SK-N-SH (cell line): ENCODE results near the gene SMPDL3B. TPM values are rescaled to one million over a fixed set of nuclear protein-coding genes. Genes with fewer than 3 reads are reported as not detected.

Source experiments
- CTCF ChIA-PET: fragments of 300-600, 350-600 bp; formaldehyde crosslinking; extraction: SDS; loops from one replicate; lab custom pipeline; 2021; lab: Yijun Ruan, JAX
- POLR2A ChIA-PET: fragments of 350-600 bp; sonication (Branson Sonifier 250); formaldehyde crosslinking; extraction: SDS; loops from one replicate; lab custom pipeline; 2020; ENCODE audit warnings: antibody characterized with exemption, inconsistent platforms; lab: Yijun Ruan, JAX
- DNase-seq: peaks from one replicate; pipeline ENCODE4 v3.0.0; 2012
- H2AFZ ChIP-seq: fragments of 200-600 bp; sonication (generic); 2 replicates; pipeline ENCODE4 v1.8.1; 2016; ENCODE audit warnings: antibody characterized with exemption, mild to moderate bottlenecking, low read depth
- H3F3A ChIP-seq: fragments of 200-600 bp; sonication (generic); replicated peaks from 2 replicates; pipeline ENCODE3; 2016; ENCODE audit warnings: antibody characterized with exemption, mild to moderate bottlenecking; ENCODE audit not compliant: insufficient read depth
- H3K27ac ChIP-seq, 2 experiments: fragments of 200-500 bp in 1 of 2; fragments of 200-600 bp in 1 of 2; sonication (Bioruptor generic) in 1 of 2; sonication (generic), shearing (Covaris generic) in 1 of 2; 2 replicates each; pipeline versions ENCODE4 v1.5.1 to v1.6.1; 2014 to 2016; ENCODE audit warnings: low read depth in 2 of 2, inconsistent platforms in 1 of 2, low read length in 1 of 2, mild to moderate bottlenecking in 1 of 2, mixed read lengths in 1 of 2
- H3K27me3 ChIP-seq: fragments of 200-600 bp; sonication (generic), shearing (Covaris generic); 2 replicates; pipeline ENCODE4 v1.6.1; 2016; ENCODE audit warnings: mixed run types; ENCODE audit not compliant: insufficient read depth
- H3K36me3 ChIP-seq, 2 experiments: fragments of 200-500 bp in 1 of 2; fragments of 200-600 bp in 1 of 2; sonication (Bioruptor generic) in 1 of 2; sonication (generic) in 1 of 2; replicated peaks in 1 of 2; 2 replicates each; pipeline versions ENCODE3 to v1.5.1; 2014 to 2016; ENCODE audit warnings: low read length in 1 of 2, mild to moderate bottlenecking in 1 of 2; ENCODE audit not compliant: insufficient read depth in 2 of 2, control insufficient read depth in 1 of 2
- H3K4me1 ChIP-seq, 2 experiments: fragments of 200-500 bp in 1 of 2; fragments of 200-600 bp in 1 of 2; sonication (Bioruptor generic) in 1 of 2; sonication (generic), shearing (Covaris generic) in 1 of 2; 2 replicates each; pipeline versions ENCODE4 v1.5.1 to v1.6.1; 2014 to 2016; ENCODE audit warnings: low read depth in 1 of 2, low read length in 1 of 2, mixed run types in 1 of 2; ENCODE audit not compliant: insufficient read depth in 2 of 2, control insufficient read depth in 1 of 2
- H3K4me2 ChIP-seq: fragments of 200-600 bp; sonication (generic), shearing (Covaris generic); 2 replicates; pipeline ENCODE4 v1.6.1; 2017; ENCODE audit warnings: mixed run types
- H3K4me3 ChIP-seq, 2 experiments: fragments of 200-500 bp in 1 of 2; fragments of 200-600 bp in 1 of 2; sonication (Bioruptor generic) in 1 of 2; sonication (generic), shearing (Covaris generic) in 1 of 2; 2 replicates each; pipeline versions ENCODE4 v1.5.1 to v1.8.1; 2014 to 2016; ENCODE audit warnings: low read depth in 2 of 2, inconsistent platforms in 1 of 2, low read length in 1 of 2, mild to moderate bottlenecking in 1 of 2, mixed read lengths in 1 of 2, moderate library complexity in 1 of 2
- H3K79me2 ChIP-seq: fragments of 200-600 bp; sonication (generic); 2 replicates; pipeline ENCODE4 v1.8.1; 2017; ENCODE audit warnings: mild to moderate bottlenecking; ENCODE audit not compliant: insufficient read depth
- H3K9ac ChIP-seq: fragments of 200-600 bp; sonication (generic); 2 replicates; pipeline ENCODE4 v1.6.1; 2017; ENCODE audit warnings: mixed run types
- H3K9me2 ChIP-seq: fragments of 200-600 bp; sonication (generic); 2 replicates; pipeline ENCODE4 v1.6.1; 2017; ENCODE audit warnings: mixed run types
- H3K9me3 ChIP-seq: fragments of 200-600 bp; sonication (generic); 2 replicates; pipeline ENCODE4 v1.6.1; 2017; ENCODE audit warnings: mixed run types, mild to moderate bottlenecking, moderate library complexity
- H4K20me1 ChIP-seq: fragments of 200-600 bp; sonication (generic); 2 replicates; pipeline ENCODE4 v1.6.1; 2017; ENCODE audit warnings: mild to moderate bottlenecking, mixed run types; ENCODE audit not compliant: insufficient read depth
- CTCF ChIP-seq: fragments of 200-600 bp; sonication (generic); IDR thresholded peaks from 2 replicates; pipeline ENCODE4 v1.6.1; 2017; ENCODE audit warnings: antibody characterized with exemption, mild to moderate bottlenecking, moderate library complexity
- FOXM1 ChIP-seq: IDR thresholded peaks from 2 replicates; pipeline ENCODE4 v1.4.0; 2012; ENCODE audit warnings: low read depth, mild to moderate bottlenecking
- GABPA ChIP-seq: IDR thresholded peaks from 2 replicates; pipeline ENCODE4 v1.4.0; 2012; ENCODE audit warnings: low read depth, mild to moderate bottlenecking
- MAX ChIP-seq: IDR thresholded peaks from 2 replicates; pipeline ENCODE4 v1.4.0; 2012; ENCODE audit warnings: low read depth
- MEF2A ChIP-seq: IDR thresholded peaks from 2 replicates; pipeline ENCODE4 v1.4.0; 2012; ENCODE audit warnings: low read depth, borderline replicate concordance
- RCOR1 ChIP-seq: fragments of 150-350 bp; IDR thresholded peaks from 2 replicates; pipeline ENCODE4 v1.6.1; 2017; ENCODE audit warnings: antibody characterized with exemption, low read length
- RFX5 ChIP-seq: IDR thresholded peaks from 2 replicates; pipeline ENCODE4 v1.6.1; 2012; ENCODE audit warnings: mild to moderate bottlenecking, improper control_type of control experiment, low read length
- RXRA ChIP-seq: IDR thresholded peaks from 2 replicates; pipeline ENCODE4 v1.4.0; 2012; ENCODE audit warnings: low read depth, mild to moderate bottlenecking, borderline replicate concordance
- SIN3A ChIP-seq: IDR thresholded peaks from 2 replicates; pipeline ENCODE4 v1.6.1; 2012; ENCODE audit warnings: low read depth, mild to moderate bottlenecking, low read length, moderate library complexity, borderline replicate concordance
- TAF1 ChIP-seq: IDR thresholded peaks from 2 replicates; pipeline ENCODE4 v1.6.1; 2012; ENCODE audit warnings: low read depth, mild to moderate bottlenecking, low read length, moderate library complexity, borderline replicate concordance
- USF1 ChIP-seq: IDR thresholded peaks from 2 replicates; pipeline ENCODE4 v1.4.0; 2012; ENCODE audit warnings: low read depth, borderline replicate concordance
- WGBS: methylation state at CpG from one replicate; pipeline ENCODE4 v1.1.6; 2017; ENCODE audit warnings: low lambda C conversion rate; 5-methylcytosine and 5-hydroxymethylcytosine counted together
- polyA plus RNA-seq, 3 experiments: library from polyadenylated mRNA; depleted of rRNA; stranded (reverse); fragments of >200 nt; gene quantifications; 2 replicates each; pipeline ENCODE4 v1.2.3, GENCODE V29; 2012

Gene SMPDL3B
- polyA plus RNA-seq (2012; rRNA removed): 0.67 and 0.95 TPM in 2 replicates
- polyA plus RNA-seq (2012; cell fraction: cytosol; rRNA removed): 0.35 and 0.46 TPM in 2 replicates
- polyA plus RNA-seq (2012; cell fraction: nucleus; rRNA removed): 0.64 and 0.82 TPM in 2 replicates

- Histone ChIP-seq H3K9ac (no peak within 1 kb of the TSS), H3K4me1 (peaks cover 0 to 7% of the 10 kb centered on the region in 2 experiments; a peak in 1 of 4 replicates), H4K20me1 (no peaks in the 10 kb centered on the region), H3K4me2 (no peak within 1 kb of the TSS), H3K27ac (no peak within 1 kb of the TSS), H3F3A (no peaks in the 10 kb centered on the region), H3K9me2 (no peaks in the 10 kb centered on the region), H3K36me3 (no peaks in the 10 kb centered on the region), H2AFZ (peak within 1 kb of the TSS; percentile 22; the same call in 1 of the 2 replicates), H3K79me2 (no peaks in the 10 kb centered on the region), H3K9me3 (no peaks in the 10 kb centered on the region), H3K27me3 (no peaks in the 10 kb centered on the region), H3K4me3 (peak within 1 kb of the TSS in 1 of 2 experiments; percentile 3; a peak in 1 of 4 replicates)
- peak; percentile 47 for DNase-seq
- ChIA-PET POLR2A (no interaction called here), CTCF (no interaction called here)
- TF ChIP-seq TAF1: no peak
- TF ChIP-seq USF1: no peak
- no peak for TF ChIP-seq MEF2A
- peak; percentile 14; the same call in 1 of the 2 replicates for TF ChIP-seq CTCF
- TF ChIP-seq SIN3A: no peak
- TF ChIP-seq GABPA: no peak
- WGBS: 64% methylated on average over 13 of the region's 16 CpGs
These were observed at the start of gene SMPDL3B for GRCh38 chr1:27934818-27935549. Gene SMPDL3B, plus strand, starts transcription at chr1:27935000. Its CDS starts 184 bp downstream, at chr1:27935184.

- H3K9me3 ChIP-seq: no peaks in the 10 kb centered on the region
- H3F3A ChIP-seq: no peaks in the 10 kb centered on the region
- H3K9me2 ChIP-seq: no peaks in the 10 kb centered on the region
- H3K4me2 ChIP-seq: no peak overlapping the region
- H3K79me2 ChIP-seq: no peaks in the 10 kb centered on the region
- no peak overlapping the region for H3K27ac ChIP-seq
- H3K4me1 ChIP-seq: no peaks in the 10 kb centered on the region
- ChIA-PET CTCF (no interaction called here), POLR2A (no interaction called here)
- H3K4me3 ChIP-seq: no peak overlapping the region
- H3K36me3 ChIP-seq: peaks cover 4 to 6% of the 10 kb centered on the region in 2 experiments
- no peaks in the 10 kb centered on the region for H4K20me1 ChIP-seq
- TF ChIP-seq RCOR1 (no peak), RFX5 (no peak), CTCF (no peak), RXRA (no peak), MAX (no peak), SIN3A (no peak), FOXM1 (no peak)
- DNase-seq: no peak
- no peak overlapping the region for H2AFZ ChIP-seq
- H3K9ac ChIP-seq: no peak overlapping the region
- H3K27me3 ChIP-seq: no peaks in the 10 kb centered on the region
- WGBS: 92% methylated on average over 8 of the region's 8 CpGs
These were observed 49.7 kb upstream of the SMPDL3B start for GRCh38 chr1:27885114-27885528.
